ENCODE data around the gene C4orf50. TPM values are rescaled to one million over a fixed set of nuclear protein-coding genes. Genes with fewer than 3 reads are reported as not detected.
A peak's percentile ranks its signal among the peaks of the same experiment; 100 is the strongest.

The C4orf50 gene
- total RNA-seq, 1 donor from 2014 or later: not detected

GRCh38 chr4:5982156-5982973 is 35.9 kb downstream of the C4orf50 start:
- ChIA-PET POLR2A (no interaction called here), CTCF (no interaction called here)
- Mint-ChIP-seq H3K4me3 (no peak overlapping the region), H3K27me3 (peaks cover 2% of the 10 kb centered on the region), H3K36me3 (ENCODE audit: low read depth) (no peaks in the 10 kb centered on the region), H3K4me1 (no peaks in the 10 kb centered on the region), H3K9me3 (peaks cover 17% of the 10 kb centered on the region), H3K27ac (no peak overlapping the region)
- intact Hi-C loops (cut with micrococcal nuclease): no loop called here
- ATAC-seq (ENCODE audit: low read depth) (no peak), DNase-seq (no peak)
- no peak for TF ChIP-seq CTCF (IDR thresholded peaks at IDR 0.05)

- H3K27ac Mint-ChIP-seq: no peak overlapping the region
- POLR2A ChIA-PET: no interaction called here
- DNase-seq (no peak), ATAC-seq (ENCODE audit: low read depth) (no peak)
- intact Hi-C loops (cut with micrococcal nuclease): no loop called here
- no peaks in the 10 kb centered on the region for H3K4me1 Mint-ChIP-seq
- CTCF ChIA-PET: interaction anchor here (0.6 kb wide), 1 partner anchor 520 kb away, joined by 3 read pairs; no protein-coding TSS in a partner anchor
- H3K36me3 Mint-ChIP-seq (ENCODE audit: low read depth): no peaks in the 10 kb centered on the region
- TF ChIP-seq CTCF (IDR thresholded peaks at IDR 0.05): no peak
- peaks cover 17% of the 10 kb centered on the region for H3K9me3 Mint-ChIP-seq
- peaks cover 2% of the 10 kb centered on the region for H3K27me3 Mint-ChIP-seq
- no peak overlapping the region for H3K4me3 Mint-ChIP-seq
Observed at GRCh38 chr4:5980436-5981155, 37.6 kb downstream of the C4orf50 start.

- no peak for ATAC-seq (ENCODE audit: low read depth)
- H3K9me3 Mint-ChIP-seq: peaks cover 16% of the 10 kb centered on the region
- intact Hi-C loops (cut with micrococcal nuclease): no loop called here
- H3K27ac Mint-ChIP-seq: no peak overlapping the region
- H3K4me3 Mint-ChIP-seq: no peak overlapping the region
- no peak for DNase-seq
- TF ChIP-seq CTCF (IDR thresholded peaks at IDR 0.05): no peak
- ChIA-PET POLR2A (no interaction called here), CTCF (interaction anchor here (0.6 kb wide), 1 partner anchor 519 kb away, joined by 3 read pairs; no protein-coding TSS in a partner anchor)
- H3K36me3 Mint-ChIP-seq (ENCODE audit: low read depth): no peaks in the 10 kb centered on the region
- peaks cover 2% of the 10 kb centered on the region for H3K27me3 Mint-ChIP-seq
- H3K4me1 Mint-ChIP-seq: no peaks in the 10 kb centered on the region
Observed at GRCh38 chr4:5979981-5980380, 38.2 kb downstream of the C4orf50 start.

GRCh38 chr4:5976921-5977320 is 41.3 kb downstream of the C4orf50 start:
- Mint-ChIP-seq H3K27ac (no peak overlapping the region), H3K36me3 (ENCODE audit: low read depth) (no peaks in the 10 kb centered on the region), H3K9me3 (no peaks in the 10 kb centered on the region), H3K4me3 (no peak overlapping the region), H3K27me3 (peaks cover 5% of the 10 kb centered on the region), H3K4me1 (no peaks in the 10 kb centered on the region)
- POLR2A ChIA-PET: no interaction called here
- CTCF ChIA-PET: no interaction called here
- intact Hi-C loops (cut with micrococcal nuclease): no loop called here
- DNase-seq (peak; percentile 2), ATAC-seq (ENCODE audit: low read depth) (no peak)
- TF ChIP-seq CTCF (IDR thresholded peaks at IDR 0.05): no peak

GRCh38 chr4:5976431-5976830 is 41.8 kb downstream of the C4orf50 start:
- Mint-ChIP-seq H3K4me1 (no peaks in the 10 kb centered on the region), H3K27me3 (peaks cover 5% of the 10 kb centered on the region), H3K27ac (no peak overlapping the region), H3K36me3 (ENCODE audit: low read depth) (no peaks in the 10 kb centered on the region), H3K9me3 (no peaks in the 10 kb centered on the region), H3K4me3 (no peak overlapping the region)
- ATAC-seq (ENCODE audit: low read depth) (no peak), DNase-seq (no peak)
- CTCF ChIA-PET: no interaction called here
- intact Hi-C loops (cut with micrococcal nuclease): no loop called here
- POLR2A ChIA-PET: no interaction called here
- no peak for TF ChIP-seq CTCF (IDR thresholded peaks at IDR 0.05)
